GM18868 (cell line): ENCODE results near the gene ARHGAP40.

Experiments
- ATAC-seq: cut with Tn5 transposase; IDR thresholded peaks from one replicate; pipeline ENCODE4 v1.9.1; 2021; ENCODE audit warnings: mild to moderate bottlenecking, moderate library complexity; ENCODE audit not compliant: unreplicated experiment

ARHGAP40 gene

GRCh38 chr20:38674092-38674764, 72.6 kb downstream of the ARHGAP40 start:
- ATAC-seq, result peak; percentile 73

- no peak for ATAC-seq
These were observed 73.1 kb downstream of the ARHGAP40 start for GRCh38 chr20:38674765-38675133.

- ATAC-seq, result no peak
These were observed 75.0 kb downstream of the ARHGAP40 start for GRCh38 chr20:38676576-38676975.

GRCh38 chr20:38680500-38681306, 79.1 kb downstream of the ARHGAP40 start:
- ATAC-seq, result no peak

- no peak for ATAC-seq
These were observed 83.7 kb downstream of the ARHGAP40 start for GRCh38 chr20:38685271-38685670.

- ATAC-seq, result no peak
These were observed 84.4 kb downstream of the ARHGAP40 start for GRCh38 chr20:38685853-38686473.

- ATAC-seq, result no peak
These were observed 91.1 kb downstream of the ARHGAP40 start for GRCh38 chr20:38692436-38693411.

GRCh38 chr20:38697306-38697705, 95.7 kb downstream of the ARHGAP40 start:
- no peak for ATAC-seq

- ATAC-seq, result no peak
These were observed 96.9 kb downstream of the ARHGAP40 start for GRCh38 chr20:38698541-38698940.

GRCh38 chr20:38700141-38700540, 98.5 kb downstream of the ARHGAP40 start:
- no peak for ATAC-seq
